SK-N-MC (cell line): ENCODE results near the gene FLG2.
"Not testable (repeated sequence)": the region's sequence is repeated elsewhere in the genome, so short reads cannot be mapped to it uniquely, and the experiment has no call there.

Experiments used
- EZH2 ChIP-seq: fragments of 200-600 bp; sonication (generic); IDR thresholded peaks from one replicate; pipeline ENCODE4 v1.6.1; 2017; ENCODE audit warnings: antibody characterized with exemption
- FOXP2 ChIP-seq: optimal IDR thresholded peaks from 2 replicates; pipeline ENCODE3; 2011; ENCODE audit warnings: mild to moderate bottlenecking, moderate library complexity; ENCODE audit not compliant: insufficient read depth; ENCODE audit errors: extremely low read length, control extremely low read depth
- POLR2AphosphoS5 ChIP-seq: IDR thresholded peaks from 2 replicates; pipeline ENCODE4 v1.6.1; 2012; ENCODE audit warnings: mild to moderate bottlenecking, low read depth, low read length, borderline replicate concordance

- TF ChIP-seq EZH2, POLR2AphosphoS5, FOXP2: not testable (repeated sequence)
Measured at GRCh38 chr1:152303139-152303872, 56.5 kb downstream of the FLG2 start.
